GM12891 (cell line): ENCODE results near the gene GPC5.

ENCODE experiments used
- POLR2A ChIP-seq: IDR thresholded peaks from 2 replicates; pipeline ENCODE4 v1.6.1; 2011; ENCODE audit warnings: low read depth, low read length, control low read depth
- POLR2AphosphoS5 ChIP-seq: IDR thresholded peaks from 2 replicates; pipeline ENCODE4 v1.6.1; 2011; ENCODE audit warnings: low read depth, low read length, control low read depth
- SPI1 ChIP-seq: IDR thresholded peaks from 2 replicates; pipeline ENCODE4 v1.6.1; 2011; ENCODE audit warnings: low read depth, low read length, control low read depth
- TAF1 ChIP-seq: IDR thresholded peaks from 2 replicates; pipeline ENCODE4 v1.6.1; 2011; ENCODE audit warnings: low read depth, low read length, control low read depth

GRCh38 chr13:92781965-92782690 lies 1383.7 kb downstream of the GPC5 start:
- TF ChIP-seq POLR2A, result no peak
- no peak for TF ChIP-seq SPI1
- TF ChIP-seq POLR2AphosphoS5, result no peak
- no peak for TF ChIP-seq TAF1
